Astrocyte (in vitro differentiated cells and primary cell): Measurements from ENCODE around the gene OR51A2.

ENCODE experiments used
- EZH2 ChIP-seq: IDR thresholded peaks from 2 replicates; pipeline ENCODE4 v1.6.1; 2012; ENCODE audit warnings: mild to moderate bottlenecking, low read length, inconsistent platforms; ENCODE audit not compliant: insufficient read depth
- TF ChIP-seq, protein P1 (sequence below): IDR thresholded peaks from 2 replicates; pipeline ENCODE4 v1.5.1; 2011; ENCODE audit warnings: low read depth, mild to moderate bottlenecking, inconsistent platforms, low read length, moderate library complexity; ENCODE audit not compliant: insufficient read depth

DNA sequence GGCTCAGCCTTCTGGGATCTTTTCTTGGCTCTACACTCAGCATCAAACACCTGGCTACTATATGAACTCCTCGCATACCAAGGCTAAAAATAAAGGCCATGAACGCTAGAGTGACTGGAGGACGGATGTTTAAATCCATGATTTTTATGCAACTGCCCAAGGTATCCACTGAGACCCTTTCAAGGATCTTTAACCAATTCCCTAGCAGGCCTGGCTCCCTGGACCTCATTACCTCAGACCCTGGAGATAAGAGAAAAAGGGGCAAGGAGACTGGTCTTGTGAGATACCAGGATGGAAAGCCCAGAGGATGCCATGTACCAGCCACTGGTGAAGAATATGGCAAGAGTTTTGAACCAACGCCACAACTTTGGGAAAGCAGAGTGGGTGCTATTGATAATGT, 36.3 kb downstream of the OR51A2 start, which contains the start of gene OR51G2:
- TF ChIP-seq, protein P1, sequence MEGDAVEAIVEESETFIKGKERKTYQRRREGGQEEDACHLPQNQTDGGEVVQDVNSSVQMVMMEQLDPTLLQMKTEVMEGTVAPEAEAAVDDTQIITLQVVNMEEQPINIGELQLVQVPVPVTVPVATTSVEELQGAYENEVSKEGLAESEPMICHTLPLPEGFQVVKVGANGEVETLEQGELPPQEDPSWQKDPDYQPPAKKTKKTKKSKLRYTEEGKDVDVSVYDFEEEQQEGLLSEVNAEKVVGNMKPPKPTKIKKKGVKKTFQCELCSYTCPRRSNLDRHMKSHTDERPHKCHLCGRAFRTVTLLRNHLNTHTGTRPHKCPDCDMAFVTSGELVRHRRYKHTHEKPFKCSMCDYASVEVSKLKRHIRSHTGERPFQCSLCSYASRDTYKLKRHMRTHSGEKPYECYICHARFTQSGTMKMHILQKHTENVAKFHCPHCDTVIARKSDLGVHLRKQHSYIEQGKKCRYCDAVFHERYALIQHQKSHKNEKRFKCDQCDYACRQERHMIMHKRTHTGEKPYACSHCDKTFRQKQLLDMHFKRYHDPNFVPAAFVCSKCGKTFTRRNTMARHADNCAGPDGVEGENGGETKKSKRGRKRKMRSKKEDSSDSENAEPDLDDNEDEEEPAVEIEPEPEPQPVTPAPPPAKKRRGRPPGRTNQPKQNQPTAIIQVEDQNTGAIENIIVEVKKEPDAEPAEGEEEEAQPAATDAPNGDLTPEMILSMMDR: no peak
- no peak for TF ChIP-seq EZH2
